ENCODE measurements around the gene SUPT6H.
"Not testable (repeated sequence)": the region's sequence is repeated elsewhere in the genome, so short reads cannot be mapped to it uniquely, and the experiment has no call there.

SUPT6H gene

GRCh38 chr17:28720997-28721329 lies 59.0 kb downstream of the SUPT6H start:
- not testable (repeated sequence) for DNase-seq

GRCh38 chr17:28722417-28723158 lies 60.6 kb downstream of the SUPT6H start:
- no peak for DNase-seq

GRCh38 chr17:28723159-28723835 lies 61.3 kb downstream of the SUPT6H start:
- DNase-seq, result no peak

GRCh38 chr17:28723836-28724499 lies 62.0 kb downstream of the SUPT6H start:
- not testable (repeated sequence) for DNase-seq

- no peak for DNase-seq
These were observed 62.6 kb downstream of the SUPT6H start for GRCh38 chr17:28724500-28725165.

GRCh38 chr17:28725166-28725659 lies 63.2 kb downstream of the SUPT6H start:
- no peak for DNase-seq

GRCh38 chr17:28725660-28726225 lies 63.7 kb downstream of the SUPT6H start:
- DNase-seq, result no peak

GRCh38 chr17:28726226-28726626 lies 64.2 kb downstream of the SUPT6H start, which contains the start of gene TLCD1:
Gene TLCD1, minus strand, starts transcription at chr17:28726233. Its CDS starts 136 bp downstream, at chr17:28726097.
- peak; percentile 66 to 68 for DNase-seq

GRCh38 chr17:28726627-28727491 lies 64.9 kb downstream of the SUPT6H start:
- peak; percentile 89 to 92 for DNase-seq

GRCh38 chr17:28728364-28729200 lies 66.6 kb downstream of the SUPT6H start, which contains the start of gene NEK8:
Gene NEK8, plus strand, starts transcription at chr17:28728788. Its CDS starts 26 bp downstream, at chr17:28728814.
- DNase-seq, result peak; percentile 95 to 97

GRCh38 chr17:28729950-28730330 lies 67.9 kb downstream of the SUPT6H start:
- DNase-seq, result no peak

- DNase-seq, result no peak
These were observed 71.3 kb downstream of the SUPT6H start for GRCh38 chr17:28733346-28733745.

GRCh38 chr17:28734712-28735241 lies 72.8 kb downstream of the SUPT6H start:
- no peak for DNase-seq

GRCh38 chr17:28735242-28735722 lies 73.3 kb downstream of the SUPT6H start:
- DNase-seq, result no peak

- DNase-seq, result not testable (repeated sequence)
These were observed 74.1 kb downstream of the SUPT6H start for GRCh38 chr17:28735913-28736769.

- no peak for DNase-seq
These were observed 75.3 kb downstream of the SUPT6H start for GRCh38 chr17:28737316-28737715.

- DNase-seq, result peak in 1 of 2 donors; percentile 85
These were observed 76.0 kb downstream of the SUPT6H start for GRCh38 chr17:28737770-28738679.

Data from CD4-positive, alpha-beta T cell treated with Interleukin-1 beta for 1 hour (primary cell).